ENCODE results near the gene DNAI2. TPM values are rescaled to one million over a fixed set of nuclear protein-coding genes. Genes with fewer than 3 reads are reported as not detected.

Gene DNAI2
- polyA plus RNA-seq, 1 donor from 2014 or later = not detected

DNA sequence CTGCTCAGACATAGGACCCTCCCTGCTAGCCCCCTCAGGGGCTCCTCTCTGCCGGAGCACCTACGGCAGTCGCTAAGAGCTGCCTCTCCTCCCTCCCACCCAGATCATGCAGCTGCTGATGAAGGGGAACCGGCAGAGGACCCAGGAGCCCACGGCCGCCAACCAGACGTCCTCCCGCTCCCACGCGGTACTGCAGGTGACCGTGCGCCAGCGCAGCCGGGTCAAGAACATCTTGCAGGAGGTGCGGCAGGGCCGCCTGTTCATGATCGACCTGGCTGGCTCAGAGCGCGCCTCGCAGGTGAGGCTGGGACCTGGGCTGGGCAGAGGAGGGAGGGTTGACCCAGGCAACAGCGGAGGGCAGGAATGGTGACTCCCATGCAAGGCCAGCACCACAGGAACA, 70.6 kb downstream of the DNAI2 start:
- no peak overlapping the region for H3K9ac ChIP-seq (ENCODE audit: low read length)
- H3K79me2 ChIP-seq (replicated peaks; ENCODE audit: insufficient read depth, low read length) = no peaks in the 10 kb centered on the region
- H3K4me3 ChIP-seq (ENCODE audit: low read length) = no peak overlapping the region
- H3K27me3 ChIP-seq (ENCODE audit: insufficient read depth, low read depth, low read length) = no peaks in the 10 kb centered on the region
- no peaks in the 10 kb centered on the region for H3K9me3 ChIP-seq (ENCODE audit: low read length)
- no peak for TF ChIP-seq EP300 (conservative IDR thresholded peaks at IDR 0.05; ENCODE audit: poor library complexity, severe bottlenecking)
- no peak for TF ChIP-seq RAD21 (conservative IDR thresholded peaks at IDR 0.05)
- TF ChIP-seq TAF1 (IDR thresholded peaks at IDR 0.05; ENCODE audit: low read depth) = no peak
- no peak for TF ChIP-seq MXI1 (conservative IDR thresholded peaks at IDR 0.05; ENCODE audit: poor library complexity, severe bottlenecking)
- TF ChIP-seq, protein P1, sequence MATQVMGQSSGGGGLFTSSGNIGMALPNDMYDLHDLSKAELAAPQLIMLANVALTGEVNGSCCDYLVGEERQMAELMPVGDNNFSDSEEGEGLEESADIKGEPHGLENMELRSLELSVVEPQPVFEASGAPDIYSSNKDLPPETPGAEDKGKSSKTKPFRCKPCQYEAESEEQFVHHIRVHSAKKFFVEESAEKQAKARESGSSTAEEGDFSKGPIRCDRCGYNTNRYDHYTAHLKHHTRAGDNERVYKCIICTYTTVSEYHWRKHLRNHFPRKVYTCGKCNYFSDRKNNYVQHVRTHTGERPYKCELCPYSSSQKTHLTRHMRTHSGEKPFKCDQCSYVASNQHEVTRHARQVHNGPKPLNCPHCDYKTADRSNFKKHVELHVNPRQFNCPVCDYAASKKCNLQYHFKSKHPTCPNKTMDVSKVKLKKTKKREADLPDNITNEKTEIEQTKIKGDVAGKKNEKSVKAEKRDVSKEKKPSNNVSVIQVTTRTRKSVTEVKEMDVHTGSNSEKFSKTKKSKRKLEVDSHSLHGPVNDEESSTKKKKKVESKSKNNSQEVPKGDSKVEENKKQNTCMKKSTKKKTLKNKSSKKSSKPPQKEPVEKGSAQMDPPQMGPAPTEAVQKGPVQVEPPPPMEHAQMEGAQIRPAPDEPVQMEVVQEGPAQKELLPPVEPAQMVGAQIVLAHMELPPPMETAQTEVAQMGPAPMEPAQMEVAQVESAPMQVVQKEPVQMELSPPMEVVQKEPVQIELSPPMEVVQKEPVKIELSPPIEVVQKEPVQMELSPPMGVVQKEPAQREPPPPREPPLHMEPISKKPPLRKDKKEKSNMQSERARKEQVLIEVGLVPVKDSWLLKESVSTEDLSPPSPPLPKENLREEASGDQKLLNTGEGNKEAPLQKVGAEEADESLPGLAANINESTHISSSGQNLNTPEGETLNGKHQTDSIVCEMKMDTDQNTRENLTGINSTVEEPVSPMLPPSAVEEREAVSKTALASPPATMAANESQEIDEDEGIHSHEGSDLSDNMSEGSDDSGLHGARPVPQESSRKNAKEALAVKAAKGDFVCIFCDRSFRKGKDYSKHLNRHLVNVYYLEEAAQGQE (IDR thresholded peaks at IDR 0.05; ENCODE audit: borderline replicate concordance) = no peak
- no peak for TF ChIP-seq EZH2 (IDR thresholded peaks at IDR 0.05; ENCODE audit: borderline replicate concordance, insufficient read depth, low read length, poor library complexity, severe bottlenecking)
- TF ChIP-seq POLR2AphosphoS5 (IDR thresholded peaks at IDR 0.05) = no peak
- TF ChIP-seq CTCF (IDR thresholded peaks at IDR 0.05; ENCODE audit: poor library complexity, severe bottlenecking) = no peak
- TF ChIP-seq SMC3 (conservative IDR thresholded peaks at IDR 0.05; ENCODE audit: poor library complexity) = no peak
- no peak overlapping the region for H3K27ac ChIP-seq (ENCODE audit: low read length)
- H3K36me3 ChIP-seq (ENCODE audit: insufficient read depth, low read length) = no peaks in the 10 kb centered on the region
- H3F3A ChIP-seq (ENCODE audit: insufficient read depth, low read length, poor library complexity, severe bottlenecking) = no peaks in the 10 kb centered on the region
- no peak overlapping the region for H2AFZ ChIP-seq (ENCODE audit: low read depth, low read length)
- no peaks in the 10 kb centered on the region for H3K9me2 ChIP-seq (ENCODE audit: insufficient read depth, low read length)
- no peak overlapping the region for H3K4me2 ChIP-seq (ENCODE audit: low read length)
- H4K20me1 ChIP-seq (ENCODE audit: insufficient read depth) = no peaks in the 10 kb centered on the region

DNA sequence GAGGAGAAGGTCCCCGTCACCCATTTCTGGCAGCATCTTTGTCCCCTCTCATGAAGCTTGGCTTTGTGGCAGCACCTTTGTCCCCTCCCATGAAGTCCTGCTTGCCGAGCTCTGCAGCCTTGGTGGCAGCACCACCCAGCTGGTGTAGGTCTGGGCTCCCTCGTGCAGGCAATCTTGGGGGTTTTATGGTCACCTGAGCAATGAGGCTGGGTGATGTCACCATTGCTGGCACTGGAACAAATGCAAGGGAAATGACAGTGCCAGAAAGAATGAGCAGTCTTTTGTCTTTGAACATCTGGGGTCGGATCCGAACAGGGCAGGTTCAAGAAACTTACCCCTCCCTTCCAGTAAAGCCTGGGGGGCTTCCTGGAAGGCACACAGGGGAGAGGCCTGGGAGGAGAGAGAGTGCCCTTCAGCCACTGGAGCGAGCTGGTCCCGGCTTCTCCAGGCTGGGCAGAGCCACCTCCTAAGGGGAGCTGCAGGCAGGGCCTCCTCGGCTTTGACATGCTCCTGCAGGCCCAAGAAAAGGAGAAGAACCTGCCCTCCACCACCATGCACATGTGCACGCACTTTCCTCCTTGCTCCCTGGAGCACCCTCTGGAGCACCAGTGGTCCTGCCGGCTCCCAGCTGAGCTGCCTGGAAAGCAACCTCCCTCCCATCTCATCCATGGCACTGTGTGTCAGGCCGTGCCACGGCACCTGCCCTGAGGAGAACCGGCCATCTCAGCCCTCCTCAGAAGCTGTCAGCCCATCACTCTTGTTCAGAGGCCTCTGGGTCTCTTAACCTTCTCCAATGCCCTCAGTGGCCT, 71.6 kb downstream of the DNAI2 start:
- Histone ChIP-seq H3K9ac (ENCODE audit: low read length) (no peak overlapping the region), H3K4me2 (ENCODE audit: low read length) (no peak overlapping the region), H2AFZ (ENCODE audit: low read depth, low read length) (no peak overlapping the region)

More for the DNA sequence above, 71.6 kb downstream of the DNAI2 start:
- H3K9me3 ChIP-seq (ENCODE audit: low read length) = no peaks in the 10 kb centered on the region
- no peaks in the 10 kb centered on the region for H3K27me3 ChIP-seq (ENCODE audit: insufficient read depth, low read depth, low read length)
- TF ChIP-seq EP300 (conservative IDR thresholded peaks at IDR 0.05; ENCODE audit: poor library complexity, severe bottlenecking) = no peak
- TF ChIP-seq CTCF (IDR thresholded peaks at IDR 0.05; ENCODE audit: poor library complexity, severe bottlenecking) = no peak
- no peak for TF ChIP-seq TAF1 (IDR thresholded peaks at IDR 0.05; ENCODE audit: low read depth)
- no peak for TF ChIP-seq RAD21 (conservative IDR thresholded peaks at IDR 0.05)
- TF ChIP-seq MXI1 (conservative IDR thresholded peaks at IDR 0.05; ENCODE audit: poor library complexity, severe bottlenecking) = no peak
- no peak for TF ChIP-seq POLR2AphosphoS5 (IDR thresholded peaks at IDR 0.05)
- no peak for TF ChIP-seq SMC3 (conservative IDR thresholded peaks at IDR 0.05; ENCODE audit: poor library complexity)
- no peak for TF ChIP-seq EZH2 (IDR thresholded peaks at IDR 0.05; ENCODE audit: borderline replicate concordance, insufficient read depth, low read length, poor library complexity, severe bottlenecking)
- TF ChIP-seq, protein P1 (IDR thresholded peaks at IDR 0.05; ENCODE audit: borderline replicate concordance) = no peak
- no peaks in the 10 kb centered on the region for H4K20me1 ChIP-seq (ENCODE audit: insufficient read depth)
- no peak overlapping the region for H3K4me3 ChIP-seq (ENCODE audit: low read length)
- H3K9me2 ChIP-seq (ENCODE audit: insufficient read depth, low read length) = no peaks in the 10 kb centered on the region
- H3K79me2 ChIP-seq (replicated peaks; ENCODE audit: insufficient read depth, low read length) = no peaks in the 10 kb centered on the region
- no peak overlapping the region for H3K27ac ChIP-seq (ENCODE audit: low read length)
- no peaks in the 10 kb centered on the region for H3K36me3 ChIP-seq (ENCODE audit: insufficient read depth, low read length)
- H3F3A ChIP-seq (ENCODE audit: insufficient read depth, low read length, poor library complexity, severe bottlenecking) = no peaks in the 10 kb centered on the region

All from neural cell (in vitro differentiated cells).